HepG2 (cell line): ENCODE data around the gene CRYZL1. TPM values are rescaled to one million over a fixed set of nuclear protein-coding genes. Genes with fewer than 3 reads are reported as not detected.

ENCODE experiments used
- ATAC-seq: fragments of 200-7000 bp; cut with Tn5 transposase; 3 replicates; pipeline ENCODE4 v1.9.1; 2020; ENCODE audit warnings: mild to moderate bottlenecking, moderate library complexity
- Bru-seq: library from RNA; stranded (reverse); fragments of 400-500 nt; gene quantifications from one replicate; lab custom pipeline; 2021; lab: Mats Ljungman, UMichigan
- BruChase-seq, 2 experiments: library from RNA; stranded (reverse); fragments of 400-500 nt; gene quantifications; one replicate each; lab custom pipeline; 2021; lab: Mats Ljungman, UMichigan
- BruUV-seq: library from RNA; stranded (reverse); fragments of 400-500 nt; replicated peaks from 2 replicates; lab custom pipeline; 2021; lab: Mats Ljungman, UMichigan
- CTCF ChIA-PET: fragments of 300-600 bp; formaldehyde crosslinking; extraction: SDS; loops from one replicate; lab custom pipeline; 2021; ENCODE audit warnings: low total read pairs, inconsistent platforms, low intra/inter-chr PET ratio; lab: Yijun Ruan, JAX
- POLR2A ChIA-PET: fragments of 350-600 bp; sonication (Branson Sonifier 250); formaldehyde crosslinking; loops from one replicate; lab custom pipeline; 2020; ENCODE audit warnings: antibody characterized with exemption, inconsistent platforms; lab: Yijun Ruan, JAX
- DNase-seq: peaks from one replicate; pipeline ENCODE4 v3.0.0-alpha.2; 2015; ENCODE audit warnings: low spot score
- FAIRE-seq: peaks from 3 replicates; lab custom pipeline; 2011; peaks lifted over from hg19 to GRCh38; lab: Jason Lieb, UNC
- H2AFZ ChIP-seq: one replicate; pipeline ENCODE4 v1.6.1; 2011; ENCODE audit warnings: low read length, inconsistent platforms
- H3K27ac ChIP-seq: fragments of 300-600 bp; 3 replicates; pipeline ENCODE4 v1.8.0; 2011; ENCODE audit warnings: mixed run types, mild to moderate bottlenecking, mixed read lengths, low read length, inconsistent platforms; ENCODE audit not compliant: insufficient read depth; ENCODE audit errors: extremely low read length
- H3K27me3 ChIP-seq, 2 experiments: fragments of 200-600 bp in 1 of 2; 2 replicates in 1 of 2; 3 replicates in 1 of 2; pipeline versions ENCODE4 v1.6.0 to v1.8.0; 2011; ENCODE audit warnings: low read length in 2 of 2, mild to moderate bottlenecking in 2 of 2, moderate library complexity in 2 of 2, inconsistent platforms in 1 of 2; ENCODE audit not compliant: insufficient read depth in 2 of 2, control insufficient read depth in 1 of 2
- H3K36me3 ChIP-seq, 2 experiments: fragments of 200-600 bp in 1 of 2; replicated peaks in 1 of 2; 2 replicates in 1 of 2; 3 replicates in 1 of 2; pipeline versions ENCODE4 v1.5.1 to v1.8.0; 2011; ENCODE audit warnings: low read length in 2 of 2, inconsistent platforms in 1 of 2; ENCODE audit not compliant: insufficient read depth in 2 of 2, control insufficient read depth in 1 of 2
- H3K4me1 ChIP-seq: 2 replicates; pipeline ENCODE4 v1.5.1; 2012; ENCODE audit warnings: low read length, inconsistent platforms; ENCODE audit not compliant: insufficient read depth
- H3K4me2 ChIP-seq: 2 replicates; pipeline ENCODE4 v1.6.0; 2011; ENCODE audit warnings: low read depth, low read length, inconsistent platforms
- H3K4me3 ChIP-seq, 3 experiments: fragments of 200-600 bp in 1 of 3; sonication (generic), shearing (Covaris generic) in 1 of 3; replicated peaks in 1 of 3; 2 replicates each; pipeline ENCODE4 v1.5.1; 2011 to 2016; ENCODE audit warnings: low read length in 3 of 3, inconsistent platforms in 2 of 3, low read depth in 2 of 3, mild to moderate bottlenecking in 2 of 3, control low read depth in 1 of 3, mixed read lengths in 1 of 3; ENCODE audit not compliant: insufficient read depth in 1 of 3
- H3K79me2 ChIP-seq: one replicate; pipeline ENCODE4 v1.6.1; 2011; ENCODE audit warnings: low read length, inconsistent platforms; ENCODE audit not compliant: insufficient read depth
- H3K9ac ChIP-seq: 2 replicates; pipeline ENCODE4 v1.6.0; 2011; ENCODE audit warnings: mild to moderate bottlenecking, low read depth, low read length, inconsistent platforms; ENCODE audit not compliant: insufficient read depth
- H3K9me3 ChIP-seq: 2 replicates; pipeline ENCODE4 v1.5.1; 2012; ENCODE audit warnings: mild to moderate bottlenecking, low read length
- H4K20me1 ChIP-seq: 2 replicates; pipeline ENCODE4 v1.6.0; 2011; ENCODE audit warnings: inconsistent platforms, mild to moderate bottlenecking, low read length, moderate library complexity; ENCODE audit not compliant: insufficient read depth
- ATF7 ChIP-seq, 2 experiments: fragments of 450-650 bp in 1 of 2; sonication (generic) in 1 of 2; formaldehyde crosslinking in 1 of 2; IDR thresholded peaks; 2 replicates each; pipeline versions ENCODE4 v1.4.0 to v1.6.1; 2016 to 2020; ENCODE audit warnings: antibody characterized with exemption in 1 of 2, mild to moderate bottlenecking in 1 of 2, missing genetic modification reagents in 1 of 2
- CAMTA2 ChIP-seq: sonication (generic); formaldehyde crosslinking; IDR thresholded peaks from 2 replicates; pipeline ENCODE4 v1.4.0; 2020; ENCODE audit warnings: mild to moderate bottlenecking, missing genetic modification reagents, borderline replicate concordance
- CBX5 ChIP-seq: sonication (generic); formaldehyde crosslinking; IDR thresholded peaks from 2 replicates; pipeline ENCODE4 v1.4.0; 2020; ENCODE audit warnings: missing genetic modification reagents, borderline replicate concordance
- CC2D1A ChIP-seq: sonication (generic); formaldehyde crosslinking; IDR thresholded peaks from 2 replicates; pipeline ENCODE4 v1.8.1; 2023; ENCODE audit warnings: mild to moderate bottlenecking, missing genetic modification reagents
- CHCHD3 ChIP-seq: sonication (generic); formaldehyde crosslinking; IDR thresholded peaks from 2 replicates; pipeline ENCODE4 v1.8.0; 2022; ENCODE audit warnings: mild to moderate bottlenecking, missing genetic modification reagents, moderate library complexity
- CREB1 ChIP-seq, 2 experiments: fragments of 450-650 bp in 1 of 2; IDR thresholded peaks; 2 replicates each; pipeline ENCODE4 v1.6.1; 2016 to 2017; ENCODE audit warnings: control low read depth in 1 of 2, mild to moderate bottlenecking in 1 of 2, missing compliant biosample characterization in 1 of 2, missing genetic modification characterization in 1 of 2
- ELF1 ChIP-seq: sonication (generic); formaldehyde crosslinking; IDR thresholded peaks from 2 replicates; pipeline ENCODE4 v1.4.0; 2020; ENCODE audit warnings: missing genetic modification reagents
- JUNB ChIP-seq: sonication (generic); formaldehyde crosslinking; IDR thresholded peaks from 2 replicates; pipeline ENCODE4 v1.8.0; 2022; ENCODE audit warnings: missing genetic modification reagents, mild to moderate bottlenecking, borderline replicate concordance
- MAZ ChIP-seq, 2 experiments: sonication (generic) in 1 of 2; formaldehyde crosslinking in 1 of 2; IDR thresholded peaks; 2 replicates each; pipeline versions ENCODE4 v1.5.0 to v1.6.1; 2012 to 2020; ENCODE audit warnings: low read depth in 2 of 2, mild to moderate bottlenecking in 2 of 2, borderline replicate concordance in 1 of 2, improper control_type of control experiment in 1 of 2, low read length in 1 of 2, missing genetic modification reagents in 1 of 2, moderate library complexity in 1 of 2
- MTA1 ChIP-seq: sonication (generic); formaldehyde crosslinking; IDR thresholded peaks from 2 replicates; pipeline ENCODE4 v1.4.0; 2020; ENCODE audit warnings: missing genetic modification reagents, mild to moderate bottlenecking, borderline replicate concordance
- SMAD9 ChIP-seq: sonication (generic); formaldehyde crosslinking; IDR thresholded peaks from 2 replicates; pipeline ENCODE4 v1.5.1; 2020; ENCODE audit warnings: mild to moderate bottlenecking, missing genetic modification reagents
- SOX13 ChIP-seq, 3 experiments: fragments of 450-650 bp in 1 of 3; sonication (generic) in 1 of 3; formaldehyde crosslinking in 1 of 3; IDR thresholded peaks in 2 of 3; conservative IDR thresholded peaks in 1 of 3; 2 replicates each; pipeline versions ENCODE4 v1.5.0 to v1.6.1; 2016 to 2020; ENCODE audit warnings: antibody characterized with exemption in 1 of 3, mild to moderate bottlenecking in 1 of 3, missing compliant biosample characterization in 1 of 3, missing genetic modification reagents in 1 of 3, moderate library complexity in 1 of 3
- ZC3H13 ChIP-seq: sonication (generic); formaldehyde crosslinking; IDR thresholded peaks from 2 replicates; pipeline ENCODE4 v1.8.1; 2023; ENCODE audit warnings: mild to moderate bottlenecking, missing genetic modification reagents, moderate library complexity
- ZSCAN31 ChIP-seq: sonication (generic); formaldehyde crosslinking; IDR thresholded peaks from 2 replicates; pipeline ENCODE4 v1.5.0; 2020; ENCODE audit warnings: low read depth, mild to moderate bottlenecking, missing genetic modification reagents
- WGBS: methylation state at CpG from one replicate; pipeline ENCODE4 v1.1.6; 2017; ENCODE audit warnings: low lambda C conversion rate; 5-methylcytosine and 5-hydroxymethylcytosine counted together
- in situ Hi-C: cut with HindIII; loops from 2 replicates; pipeline ENCODE4 v1.10.0; 2017; ENCODE audit warnings: low pct_unique_long_range_greater_than_20kb; ENCODE audit not compliant: extremely low pct_ligation_motif_present
- intact Hi-C: fragments of 100-400 bp; cut with micrococcal nuclease; formaldehyde crosslinking; loops from one replicate; pipeline ENCODE4 v1.10.0; 2022; ENCODE audit not compliant: unreplicated experiment
- long read RNA-seq, 2 experiments: library from RNA in 1 of 2; library from polyadenylated mRNA in 1 of 2; stranded (forward) in 1 of 2; unstranded in 1 of 2; transcript quantifications; one replicate each; pipeline ENCODE4 v2.0.0, GENCODE V29; 2019 to 2022
- polyA minus RNA-seq, 3 experiments: library from RNA; depleted of rRNA, polyadenylated mRNA; stranded (reverse); fragments of >200 nt; gene quantifications; 2 replicates each; pipeline ENCODE4 v1.2.3, GENCODE V29; 2011; ENCODE audit warnings: low replicate concordance in 1 of 3
- polyA plus RNA-seq, 8 experiments: library from polyadenylated mRNA; depleted of rRNA in 3 of 8; stranded (reverse) in 7 of 8; unstranded in 1 of 8; fragments of >200 nt; fragmentation: Illumina TruSeq in 4 of 8; extraction: Trizol in 4 of 8; gene quantifications; 2 replicates each; pipeline versions ENCODE4 v1.2.1 to v1.2.3, GENCODE V29; 2011 to 2016; ENCODE audit warnings: low read depth in 4 of 8, missing spikeins in 1 of 8, mixed read lengths in 1 of 8; ENCODE audit not compliant: insufficient read depth in 1 of 8
- total RNA-seq, 5 experiments: library from RNA; depleted of rRNA; stranded (reverse); fragments of >200 nt; fragmentation: Illumina TruSeq; extraction: Trizol; gene quantifications; 2 replicates each; pipeline ENCODE4 v1.2.3, GENCODE V29; 2016; ENCODE audit warnings: low read depth in 1 of 5
- TF ChIP-seq, protein P1 (sequence below): sonication (generic); IDR thresholded peaks from 2 replicates; pipeline ENCODE4 v1.6.1; 2016; ENCODE audit warnings: low read depth, borderline replicate concordance

CRYZL1 gene
- 20.3 and 25.9 TPM in 2 replicates for total RNA-seq (2016; rRNA removed; fragmentation: Illumina TruSeq; extraction: Trizol)
- 5.2 and 7.4 TPM in 2 replicates for total RNA-seq (2016; cell fraction: cytosol; rRNA removed; fragmentation: Illumina TruSeq; extraction: Trizol; ENCODE audit: low read depth)
- total RNA-seq (2016; cell fraction: insoluble cytoplasmic fraction; rRNA removed; fragmentation: Illumina TruSeq; extraction: Trizol), result 16.8 and 18.9 TPM in 2 replicates
- 8.0 and 10.8 TPM in 2 replicates for total RNA-seq (2016; cell fraction: membrane; rRNA removed; fragmentation: Illumina TruSeq; extraction: Trizol)
- total RNA-seq (2016; cell fraction: nucleus; rRNA removed; fragmentation: Illumina TruSeq; extraction: Trizol), result 21.2 and 22.0 TPM in 2 replicates
- polyA plus RNA-seq (2011; rRNA removed), result 27.7 and 29.9 TPM in 2 replicates
- 7.0 and 10.2 TPM in 2 replicates for polyA plus RNA-seq (2011; cell fraction: cytosol; rRNA removed)
- polyA plus RNA-seq (2011; cell fraction: nucleus; rRNA removed), result 39.4 and 46.1 TPM in 2 replicates
- polyA plus RNA-seq (2012), result 19.7 and 20.7 TPM in 2 replicates
- 5.9 and 7.3 TPM in 2 replicates for polyA plus RNA-seq (2016; cell fraction: cytosol; fragmentation: Illumina TruSeq; extraction: Trizol; ENCODE audit: low read depth)
- polyA plus RNA-seq (2016; cell fraction: insoluble cytoplasmic fraction; fragmentation: Illumina TruSeq; extraction: Trizol; ENCODE audit: low read depth), result 21.3 and 22.3 TPM in 2 replicates
- polyA plus RNA-seq (2016; cell fraction: membrane; fragmentation: Illumina TruSeq; extraction: Trizol; ENCODE audit: low read depth), result 5.9 and 6.0 TPM in 2 replicates
- 28.2 and 41.4 TPM in 2 replicates for polyA plus RNA-seq (2016; cell fraction: nucleus; fragmentation: Illumina TruSeq; extraction: Trizol; ENCODE audit: insufficient read depth, low read depth)
- 6.0 and 23.4 TPM in 2 replicates for polyA minus RNA-seq (2011; rRNA and poly(A)+ RNA removed; ENCODE audit: low replicate concordance)
- 5.8 and 7.4 TPM in 2 replicates for polyA minus RNA-seq (2011; cell fraction: cytosol; rRNA and poly(A)+ RNA removed)
- polyA minus RNA-seq (2011; cell fraction: nucleus; rRNA and poly(A)+ RNA removed), result 58.7 and 70.7 TPM in 2 replicates
- percentile 75 among the genes with signal in this experiment for Bru-seq, nascent RNA
- BruChase-seq, experiment 1, labeled RNA remaining after a 6-hour chase, result percentile 88 among the genes with signal in this experiment
- percentile 83 among the genes with signal in this experiment for BruChase-seq, experiment 2, labeled RNA remaining after a 2-hour chase
- long read RNA-seq, experiment 1, transcript CRYZL1-204 (13 exons, 1,617 nt), result major isoform, 11 of 21 reads
- long read RNA-seq, experiment 1, partial matches to known transcripts, result 1 of 21 reads
- long read RNA-seq, experiment 1, other reads (novel, unspliced or antisense), result 5 of 21 reads
- long read RNA-seq, experiment 2, transcript CRYZL1-203 (13 exons, 1,482 nt), result major isoform, 7 of 12 reads
- long read RNA-seq, experiment 2, partial matches to known transcripts, result 2 of 12 reads
- long read RNA-seq, experiment 2, other reads (novel, unspliced or antisense), result 3 of 12 reads

DNA sequence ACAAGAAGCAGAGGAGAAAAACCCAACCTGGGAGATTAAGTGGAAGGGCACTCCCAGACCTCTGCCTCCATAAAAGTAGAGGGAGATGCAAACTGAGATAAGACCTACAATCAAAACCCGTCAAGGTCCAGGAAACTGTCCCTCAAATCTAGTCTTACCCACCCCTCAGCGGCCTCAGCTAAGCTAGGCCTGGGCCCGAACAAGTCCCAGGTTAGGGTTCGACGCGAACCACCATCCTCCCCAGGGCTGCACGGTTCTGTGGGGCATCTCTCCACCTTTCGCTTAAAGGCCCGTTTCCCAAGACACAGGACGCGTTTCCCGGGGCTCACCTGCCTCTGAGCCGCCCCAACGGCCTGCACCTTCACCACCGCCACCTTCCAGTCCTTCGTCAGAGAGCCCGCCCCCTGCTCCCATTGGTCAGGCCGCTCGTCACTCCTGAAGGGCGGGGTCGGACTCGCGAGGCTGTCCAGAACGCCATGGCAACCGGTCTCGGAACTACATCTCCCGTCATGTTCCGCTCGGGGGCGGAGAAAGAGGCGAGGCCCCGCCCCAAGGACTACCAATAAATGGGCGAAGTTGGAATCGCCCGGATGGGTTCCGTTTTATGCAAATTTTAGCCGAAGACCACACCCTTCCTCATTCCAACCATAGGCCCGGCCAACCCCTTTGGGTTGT lies at the start of gene CRYZL1:
TSS of gene CRYZL1 (minus strand) at position 390 of the 675 bp plus-strand sequence. CDS start 10,190 bp downstream, outside the sequence.
- peaks cover 48% of the 10 kb centered on the region for H3K79me2 ChIP-seq
- H3K4me2 ChIP-seq, result peak within 1 kb of the TSS; percentile 71
- no peaks in the 10 kb centered on the region; a peak in 1 of 5 replicates for H3K27me3 ChIP-seq
- H3K4me3 ChIP-seq, result peak within 1 kb of the TSS; percentile 81 to 95 (median 85)
- ChIA-PET CTCF (no interaction called here), POLR2A (interaction anchor here (1.1 kb wide), 1 partner anchor 53 kb away, joined by 5 read pairs; the partner anchor contains the start of gene DONSON)
- H3K27ac ChIP-seq, result peak within 1 kb of the TSS; percentile 89
- FAIRE-seq, result peak; percentile 97
- H3K36me3 ChIP-seq, result no peaks in the 10 kb centered on the region
- no peaks in the 10 kb centered on the region for H4K20me1 ChIP-seq
- no TSS peak for BruUV-seq
- H3K9me3 ChIP-seq, result no peaks in the 10 kb centered on the region
- H3K9ac ChIP-seq, result peak within 1 kb of the TSS; percentile 91
- H3K4me1 ChIP-seq, result peaks cover 37% of the 10 kb centered on the region
- in situ Hi-C loops (no loop called here), intact Hi-C loops (loop anchor here (2.0 to 10.0 kb wide), 3 partner anchors 43 to 253 kb away; no protein-coding TSS in a partner anchor)
- peak; percentile 88 for ATAC-seq
- peak; percentile 99 for DNase-seq
- peak within 1 kb of the TSS; percentile 88 for H2AFZ ChIP-seq
- 1% methylated on average over 19 of the region's 38 CpGs for WGBS
- peak; percentile 89 for TF ChIP-seq CREB1 (IDR thresholded peaks at IDR 0.05)
- TF ChIP-seq CREB1 (CRISPR knock-in tag; IDR thresholded peaks at IDR 0.05), result no peak; the same call in 1 of the 2 replicates
- TF ChIP-seq CC2D1A (CRISPR knock-in tag), result 0 out of 2 replicates have a peak, but pooled peaks have one; percentile 64
- TF ChIP-seq SMAD9, result no peak
- TF ChIP-seq CHCHD3 (CRISPR knock-in tag), result 0 out of 2 replicates have a peak, but pooled peaks have one; percentile 87
- TF ChIP-seq CAMTA2, result peak; percentile 59; the same call in 1 of the 2 replicates
- no peak for TF ChIP-seq ZC3H13
- TF ChIP-seq, protein P1, sequence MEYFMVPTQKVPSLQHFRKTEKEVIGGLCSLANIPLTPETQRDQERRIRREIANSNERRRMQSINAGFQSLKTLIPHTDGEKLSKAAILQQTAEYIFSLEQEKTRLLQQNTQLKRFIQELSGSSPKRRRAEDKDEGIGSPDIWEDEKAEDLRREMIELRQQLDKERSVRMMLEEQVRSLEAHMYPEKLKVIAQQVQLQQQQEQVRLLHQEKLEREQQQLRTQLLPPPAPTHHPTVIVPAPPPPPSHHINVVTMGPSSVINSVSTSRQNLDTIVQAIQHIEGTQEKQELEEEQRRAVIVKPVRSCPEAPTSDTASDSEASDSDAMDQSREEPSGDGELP, result peak; percentile 28; the same call in 1 of the 2 replicates
- TF ChIP-seq CBX5, result no peak; the same call in 1 of the 2 replicates
- peak; percentile 82 for TF ChIP-seq ELF1 (CRISPR knock-in tag)
- no peak for TF ChIP-seq SOX13 (IDR thresholded peaks at IDR 0.05)
- peak in 1 of 2 experiments; percentile 4; a peak in 1 of 4 replicates for TF ChIP-seq SOX13 (CRISPR knock-in tag; conservative IDR thresholded peaks at IDR 0.05 in 1 of 2, IDR thresholded peaks at IDR 0.05 in 1 of 2)
- peak; percentile 51; the same call in 1 of the 2 replicates for TF ChIP-seq MTA1 (CRISPR knock-in tag)
- TF ChIP-seq ATF7 (IDR thresholded peaks at IDR 0.05), result no peak
- TF ChIP-seq ATF7 (CRISPR knock-in tag; IDR thresholded peaks at IDR 0.05), result no peak
- TF ChIP-seq MAZ (IDR thresholded peaks at IDR 0.05; ENCODE audit: borderline replicate concordance, low read depth, low read length), result no peak
- 0 out of 2 replicates have a peak, but pooled peaks have one; percentile 11 for TF ChIP-seq MAZ (CRISPR knock-in tag; IDR thresholded peaks at IDR 0.05; ENCODE audit: low read depth)
- TF ChIP-seq ZSCAN31 (CRISPR knock-in tag), result 0 out of 2 replicates have a peak, but pooled peaks have one; percentile 66
- TF ChIP-seq JUNB (CRISPR knock-in tag), result no peak
